Common myeloid progenitor, CD34-positive (primary cell): ENCODE results near the gene FSCN2.
A peak's percentile ranks its signal among the peaks of the same experiment; 100 is the strongest.

Source experiments
- CTCF ChIA-PET: fragments of 350-600 bp; sonication (Branson Sonifier 250); formaldehyde crosslinking; loops from one replicate; lab custom pipeline; 2021; ENCODE audit warnings: antibody characterized with exemption; lab: Charles Lee
- POLR2A ChIA-PET: fragments of 350-600 bp; sonication (Branson Sonifier 250); formaldehyde crosslinking; loops from one replicate; lab custom pipeline; 2021; ENCODE audit warnings: antibody characterized with exemption; lab: Charles Lee
- DNase-seq, 3 donors: peaks; one replicate each; pipeline versions ENCODE4 v3.0.0 to v3.0.0-alpha.2; 2013
- H3K27ac ChIP-seq, 2 experiments: 1 replicate in 1 of 2; 2 replicates in 1 of 2; pipeline ENCODE4 v1.7.0; 2013; ENCODE audit warnings: inconsistent platforms in 2 of 2, low read length in 2 of 2, mild to moderate bottlenecking in 2 of 2, low read depth in 1 of 2, moderate library complexity in 1 of 2; ENCODE audit not compliant: severe bottlenecking in 2 of 2, insufficient read depth in 1 of 2, poor library complexity in 1 of 2
- H3K27me3 ChIP-seq, 5 experiments: replicated peaks in 2 of 5; 1 replicate in 3 of 5; 2 replicates in 2 of 5; pipeline versions ENCODE4 v1.6.1 to v1.7.0; 2013; ENCODE audit warnings: low read length in 4 of 5, mild to moderate bottlenecking in 2 of 5, moderate library complexity in 2 of 5, inconsistent platforms in 1 of 5; ENCODE audit not compliant: insufficient read depth in 5 of 5, control insufficient read depth in 4 of 5
- H3K36me3 ChIP-seq, 4 experiments: 1 replicate in 2 of 4; 2 replicates in 2 of 4; pipeline versions ENCODE4 v1.6.1 to v1.7.0; 2013; ENCODE audit warnings: low read length in 3 of 4, control low read depth in 1 of 4, mild to moderate bottlenecking in 1 of 4; ENCODE audit not compliant: control insufficient read depth in 4 of 4, insufficient read depth in 4 of 4
- H3K4me1 ChIP-seq, 4 experiments: 1 replicate in 3 of 4; 2 replicates in 1 of 4; pipeline versions ENCODE4 v1.6.1 to v1.7.1; 2013; ENCODE audit warnings: low read length in 3 of 4, mild to moderate bottlenecking in 3 of 4, control low read depth in 1 of 4, inconsistent platforms in 1 of 4, moderate library complexity in 1 of 4; ENCODE audit not compliant: control insufficient read depth in 4 of 4, insufficient read depth in 4 of 4; ENCODE audit errors: control extremely low read depth in 1 of 4
- H3K4me3 ChIP-seq, 7 experiments: 1 replicate in 4 of 7; 2 replicates in 3 of 7; pipeline versions ENCODE4 v1.5.1 to v1.7.0; 2013; ENCODE audit warnings: mild to moderate bottlenecking in 7 of 7, low read length in 6 of 7, moderate library complexity in 6 of 7, inconsistent platforms in 2 of 7, low read depth in 2 of 7, control low read depth in 1 of 7; ENCODE audit not compliant: insufficient read depth in 4 of 7, control insufficient read depth in 1 of 7; ENCODE audit errors: extremely low read depth in 1 of 7
- H3K9me3 ChIP-seq, 5 experiments: 1 replicate in 4 of 5; 2 replicates in 1 of 5; pipeline versions ENCODE4 v1.6.1 to v1.7.1; 2013; ENCODE audit warnings: low read length in 4 of 5, mild to moderate bottlenecking in 2 of 5, inconsistent platforms in 1 of 5, low read depth in 1 of 5, moderate library complexity in 1 of 5; ENCODE audit not compliant: control insufficient read depth in 4 of 5, insufficient read depth in 2 of 5; ENCODE audit errors: control extremely low read depth in 1 of 5
- WGBS: methylation state at CpG from one replicate; pipeline ENCODE4 v1.1.5; 2013; ENCODE audit not compliant: insufficient coverage; 5-methylcytosine and 5-hydroxymethylcytosine counted together

FSCN2 gene

DNA sequence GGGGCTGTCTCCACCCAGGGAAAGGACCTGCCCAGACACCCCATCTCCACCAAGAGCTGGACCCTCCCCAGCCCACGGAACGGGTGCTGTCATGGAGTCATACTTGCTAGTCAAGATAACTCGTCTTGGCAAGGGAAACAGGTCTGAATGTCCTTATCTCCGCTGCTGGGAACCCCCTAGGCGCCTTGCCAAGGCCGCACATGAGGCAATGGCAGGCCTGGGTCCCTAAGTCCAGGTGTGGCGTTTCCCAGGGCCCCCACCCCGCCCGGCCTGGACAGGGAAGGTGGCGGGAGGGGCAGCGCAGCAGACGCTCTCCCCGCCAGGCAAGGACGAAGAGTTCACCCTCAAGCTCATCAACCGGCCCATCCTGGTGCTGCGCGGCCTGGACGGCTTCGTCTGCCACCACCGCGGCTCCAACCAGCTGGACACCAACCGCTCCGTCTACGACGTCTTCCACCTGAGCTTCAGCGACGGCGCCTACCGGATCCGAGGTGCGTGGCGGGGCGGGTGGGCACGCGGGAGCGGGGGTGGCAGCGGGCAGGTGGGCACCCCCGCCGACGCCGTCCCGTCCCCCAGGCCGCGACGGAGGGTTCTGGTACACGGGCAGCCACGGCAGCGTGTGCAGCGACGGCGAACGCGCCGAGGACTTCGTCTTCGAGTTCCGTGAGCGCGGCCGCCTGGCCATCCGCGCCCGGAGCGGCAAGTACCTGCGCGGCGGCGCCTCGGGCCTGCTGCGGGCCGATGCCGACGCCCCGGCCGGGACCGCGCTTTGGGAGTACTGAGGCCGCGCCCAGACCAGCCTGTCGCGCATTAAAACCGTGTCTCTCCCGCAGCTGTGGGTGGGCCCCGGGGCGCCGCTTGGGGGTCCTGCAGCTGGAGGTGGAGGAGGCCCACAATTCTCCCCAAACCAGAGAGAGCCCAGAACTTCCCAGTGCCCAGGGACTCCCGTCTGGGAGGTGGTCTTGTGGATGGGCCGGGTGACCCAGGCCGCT is 8.4 kb downstream of the FSCN2 start:
- DNase-seq: peak in 2 of 3 donors; percentile 56 to 61
- Histone ChIP-seq H3K27ac (no peak overlapping the region), H3K4me1 (peaks cover 0 to 19% (median 9%) of the 10 kb centered on the region in 4 experiments), H3K36me3 (peaks cover 0 to 31% (median 21%) of the 10 kb centered on the region in 4 experiments), H3K9me3 (peaks cover 0 to 2% (median 0%) of the 10 kb centered on the region in 5 experiments), H3K27me3 (peaks cover 0 to 53% (median 10%) of the 10 kb centered on the region in 5 experiments), H3K4me3 (no peak overlapping the region)
- ChIA-PET CTCF (interaction anchor here (0.7 to 4.1 kb wide), 8 partner anchors 9 to 285 kb away, joined by 3 to 19 read pairs (median 3); partner anchors contain the start of gene FSCN2), POLR2A (no interaction called here)
- 6% methylated on average over 63 of the region's 89 CpGs for WGBS

DNA sequence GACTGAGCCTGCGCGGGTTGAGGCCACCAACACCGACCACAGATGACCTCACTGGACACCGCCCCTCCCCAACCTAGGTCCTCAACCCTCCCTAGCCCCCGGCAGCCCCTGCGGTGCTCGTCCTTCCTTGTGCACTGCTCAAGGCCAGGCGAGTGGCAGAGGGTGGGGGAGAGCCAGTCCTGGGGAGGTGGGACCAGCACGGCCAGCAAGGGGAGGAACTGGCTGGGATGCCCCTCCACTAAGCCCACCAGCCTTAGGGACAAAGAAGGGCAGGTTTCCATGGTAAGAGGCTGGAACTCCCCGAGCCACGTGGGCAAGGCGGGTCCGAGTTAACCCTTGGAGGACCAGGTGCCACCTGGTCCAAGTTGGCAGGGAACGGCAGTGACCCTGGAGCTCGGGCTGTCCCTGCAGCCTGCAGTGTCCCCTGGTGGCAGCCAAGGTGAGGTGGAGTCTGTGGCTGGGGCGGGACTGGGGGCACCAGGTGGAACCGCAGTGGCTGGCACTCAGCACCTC is 9.2 kb downstream of the FSCN2 start:
- POLR2A ChIA-PET: no interaction called here
- Histone ChIP-seq H3K4me3 (no peak overlapping the region), H3K27me3 (peaks cover 0 to 53% (median 10%) of the 10 kb centered on the region in 5 experiments), H3K36me3 (peaks cover 0 to 33% (median 24%) of the 10 kb centered on the region in 4 experiments), H3K27ac (no peak overlapping the region), H3K9me3 (no peaks in the 10 kb centered on the region), H3K4me1 (peaks cover 0 to 19% (median 9%) of the 10 kb centered on the region in 4 experiments)
- 21% methylated on average over 10 of the region's 17 CpGs for WGBS
- CTCF ChIA-PET: interaction anchor here (0.8 to 4.1 kb wide), 14 partner anchors 10 to 286 kb away, joined by 3 to 19 read pairs (median 3); partner anchors contain the start of gene FSCN2
- peak in 2 of 3 donors; percentile 66 to 71 for DNase-seq

DNA sequence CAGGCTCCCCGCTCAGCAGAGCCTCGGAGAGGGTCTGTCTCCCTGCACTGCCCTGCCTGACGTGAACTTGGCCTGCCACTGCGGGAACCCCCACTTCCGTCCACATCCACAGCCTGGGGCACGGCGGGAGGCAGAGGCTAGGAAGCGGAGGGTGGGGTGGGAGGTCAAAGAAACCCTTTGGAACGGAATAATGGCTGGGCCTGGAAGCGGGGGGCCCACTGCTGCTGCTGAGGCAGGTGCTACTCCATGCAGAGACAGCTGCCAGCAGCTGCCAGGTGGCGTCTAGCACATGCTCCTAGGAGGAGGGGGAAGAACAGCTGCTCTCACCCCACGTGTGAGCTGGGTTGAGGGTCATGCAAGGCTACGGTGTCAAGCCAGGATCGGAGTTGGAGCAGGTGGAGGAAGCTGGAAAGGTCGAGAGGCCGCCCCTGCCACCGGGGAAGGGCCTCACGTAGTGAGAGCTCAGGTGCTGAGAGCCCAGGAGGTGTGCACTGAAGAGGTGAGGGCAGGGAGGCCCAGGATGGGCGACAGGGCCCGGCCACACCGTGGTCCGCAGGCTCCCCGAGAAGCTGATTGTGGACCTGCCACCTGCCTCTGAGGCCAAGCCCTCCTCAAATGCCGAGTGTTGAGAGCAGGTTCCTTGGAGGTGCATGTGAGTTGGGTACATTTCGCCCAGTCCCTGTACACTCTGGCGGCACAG is 9.8 kb downstream of the FSCN2 start:
- no peaks in the 10 kb centered on the region for H3K9me3 ChIP-seq
- no peak overlapping the region for H3K27ac ChIP-seq
- H3K4me1 ChIP-seq: peaks cover 0 to 19% (median 9%) of the 10 kb centered on the region in 4 experiments
- 85% methylated on average over 16 of the region's 26 CpGs for WGBS
- DNase-seq: no peak
- H3K36me3 ChIP-seq: peaks cover 0 to 39% (median 29%) of the 10 kb centered on the region in 4 experiments
- H3K27me3 ChIP-seq: peaks cover 0 to 49% (median 10%) of the 10 kb centered on the region in 5 experiments
- CTCF ChIA-PET: interaction anchor here (0.8 to 4.1 kb wide), 15 partner anchors 10 to 286 kb away, joined by 3 to 19 read pairs (median 3); partner anchors contain the start of gene FSCN2
- POLR2A ChIA-PET: no interaction called here
- H3K4me3 ChIP-seq: no peak overlapping the region

DNA sequence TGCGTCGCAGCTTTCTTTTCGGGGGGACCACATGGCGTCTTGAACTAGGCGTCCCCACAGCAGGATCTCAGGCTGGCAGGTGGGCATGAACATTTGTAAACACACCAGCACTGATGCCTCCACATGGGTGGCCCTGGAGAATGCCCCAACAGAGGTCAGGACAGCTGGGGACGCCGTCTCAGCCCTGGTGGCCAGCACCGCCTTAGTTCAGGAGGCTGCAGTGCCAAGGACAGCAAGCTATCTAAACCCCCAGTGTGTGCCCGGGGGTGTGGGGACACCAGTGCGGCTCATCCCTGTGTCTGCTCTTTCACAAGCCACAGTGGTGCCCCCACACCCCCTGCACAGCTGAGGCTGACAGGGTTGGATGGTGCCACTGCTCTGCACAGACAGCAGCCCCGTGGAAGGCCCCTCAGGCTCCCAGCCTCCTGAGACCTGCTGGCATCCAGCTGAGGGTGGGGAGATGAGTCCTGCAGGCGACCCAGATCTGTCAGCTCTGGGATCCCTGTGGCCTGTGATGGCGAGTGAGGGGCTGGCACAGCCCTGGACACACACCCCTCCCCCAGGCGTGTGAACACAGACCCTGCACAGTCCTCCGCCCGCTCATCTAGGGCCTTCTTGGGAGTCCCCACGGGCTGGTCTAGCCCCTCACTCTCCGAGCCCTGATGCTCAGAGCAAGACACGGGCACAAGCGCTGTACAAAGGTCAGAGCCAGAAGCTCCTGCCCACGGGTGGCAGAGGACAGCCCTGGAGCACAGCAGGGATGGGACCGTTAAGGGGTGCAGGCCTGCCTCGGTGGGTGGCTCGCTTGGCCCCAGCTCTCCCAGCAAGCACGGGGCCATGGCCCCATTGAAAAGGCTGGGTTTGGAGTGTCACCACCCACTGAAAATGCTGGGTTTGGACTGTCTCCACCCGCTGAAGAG is 10.7 kb downstream of the FSCN2 start:
- DNase-seq: no peak
- H3K27ac ChIP-seq: no peak overlapping the region
- POLR2A ChIA-PET: no interaction called here
- peaks cover 0 to 48% (median 33%) of the 10 kb centered on the region in 4 experiments for H3K36me3 ChIP-seq
- peaks cover 0 to 43% (median 10%) of the 10 kb centered on the region in 5 experiments for H3K27me3 ChIP-seq
- H3K4me1 ChIP-seq: peaks cover 0 to 16% (median 7%) of the 10 kb centered on the region in 4 experiments
- H3K4me3 ChIP-seq: no peak overlapping the region
- CTCF ChIA-PET: interaction anchor here (0.9 to 4.1 kb wide), 13 partner anchors 11 to 287 kb away, joined by 3 to 19 read pairs (median 3); no protein-coding TSS in a partner anchor
- 96% methylated on average over 22 of the region's 26 CpGs for WGBS
- no peaks in the 10 kb centered on the region for H3K9me3 ChIP-seq

DNA sequence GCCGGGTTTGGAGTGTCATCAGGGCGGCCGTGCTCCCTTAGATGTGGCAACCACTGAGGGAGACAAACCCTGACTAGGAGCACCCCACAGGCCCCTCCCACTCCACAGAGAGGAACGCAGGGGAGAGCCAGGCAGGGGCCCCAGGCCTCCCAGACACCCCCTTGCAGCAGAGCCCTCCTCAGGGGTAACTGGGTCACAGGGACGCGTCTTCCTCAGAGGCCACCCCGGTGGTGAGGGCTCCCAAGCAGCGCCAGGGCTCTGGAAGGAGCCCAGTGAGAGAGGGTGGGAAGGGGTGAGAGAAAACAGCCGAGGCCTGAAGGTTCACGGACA is 11.4 kb downstream of the FSCN2 start:
- ChIA-PET CTCF (interaction anchor here (0.9 to 4.1 kb wide), 3 partner anchors 55 to 286 kb away, joined by 3 to 19 read pairs (median 6); no protein-coding TSS in a partner anchor), POLR2A (no interaction called here)
- H3K4me1 ChIP-seq: peaks cover 0 to 14% (median 7%) of the 10 kb centered on the region in 4 experiments
- no peak overlapping the region for H3K4me3 ChIP-seq
- peaks cover 2 to 55% (median 39%) of the 10 kb centered on the region in 4 experiments for H3K36me3 ChIP-seq
- WGBS: 98% methylated on average over 7 of the region's 10 CpGs
- no peak for DNase-seq
- H3K27me3 ChIP-seq: peaks cover 0 to 39% (median 10%) of the 10 kb centered on the region in 5 experiments
- H3K9me3 ChIP-seq: no peaks in the 10 kb centered on the region
- H3K27ac ChIP-seq: no peak overlapping the region
